ELF-1 (cell line): Measurements from ENCODE around the gene NFATC3.

Experiments used
- DNase-seq: peaks from one replicate; pipeline ENCODE4 v3.0.0-alpha.2; 2016; ENCODE audit warnings: low read depth, low spot score

The NFATC3 gene

DNA sequence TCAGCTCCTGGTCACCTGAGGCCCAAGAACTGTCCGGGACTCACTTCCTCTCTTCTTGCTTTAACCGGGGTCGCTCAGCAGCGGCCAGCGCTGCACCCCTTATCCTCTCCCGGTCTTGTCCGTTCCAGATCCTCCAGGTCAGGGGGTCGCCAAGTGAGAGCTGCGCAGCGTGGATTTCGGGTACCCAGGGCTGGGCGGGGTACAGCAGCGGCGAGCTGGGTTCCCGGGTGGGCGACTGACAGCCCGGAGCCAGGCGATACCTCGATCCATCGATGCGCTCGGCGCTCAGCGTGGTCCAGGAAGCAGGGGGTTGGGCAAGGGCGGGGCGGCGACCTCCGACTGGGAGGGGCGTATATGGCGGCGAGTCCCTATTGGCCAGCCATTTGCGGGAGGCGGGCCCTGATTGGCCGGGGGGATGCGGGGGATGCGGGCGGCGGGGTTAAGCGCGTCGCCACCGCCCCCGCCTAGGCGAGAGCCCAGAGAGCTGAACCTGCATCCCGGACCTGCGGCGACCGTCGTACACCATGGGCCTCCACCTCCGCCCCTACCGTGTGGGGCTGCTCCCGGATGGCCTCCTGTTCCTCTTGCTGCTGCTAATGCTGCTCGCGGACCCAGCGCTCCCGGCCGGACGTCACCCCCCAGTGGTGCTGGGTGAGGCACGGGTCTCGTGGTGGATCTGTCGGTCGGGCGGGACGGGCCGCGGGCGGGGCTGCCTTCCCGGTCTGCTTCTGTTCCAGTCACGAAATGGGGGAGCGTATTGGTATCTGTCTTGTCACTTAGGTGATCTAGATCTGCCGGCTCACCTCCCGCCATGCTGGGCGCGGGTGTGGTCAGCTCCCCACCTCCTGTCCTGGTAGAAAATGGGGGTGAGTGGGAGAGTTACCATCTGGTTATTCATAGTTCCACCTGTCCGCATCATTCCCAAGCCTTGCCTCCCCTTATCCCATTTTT lies 160.0 kb downstream of the NFATC3 start, which contains the start of gene PLA2G15:
TSS of gene PLA2G15 (plus strand) at position 471 of the 951 bp plus-strand sequence. CDS start at position 525, 54 bp downstream.
- DNase-seq = peak; percentile 93

DNA sequence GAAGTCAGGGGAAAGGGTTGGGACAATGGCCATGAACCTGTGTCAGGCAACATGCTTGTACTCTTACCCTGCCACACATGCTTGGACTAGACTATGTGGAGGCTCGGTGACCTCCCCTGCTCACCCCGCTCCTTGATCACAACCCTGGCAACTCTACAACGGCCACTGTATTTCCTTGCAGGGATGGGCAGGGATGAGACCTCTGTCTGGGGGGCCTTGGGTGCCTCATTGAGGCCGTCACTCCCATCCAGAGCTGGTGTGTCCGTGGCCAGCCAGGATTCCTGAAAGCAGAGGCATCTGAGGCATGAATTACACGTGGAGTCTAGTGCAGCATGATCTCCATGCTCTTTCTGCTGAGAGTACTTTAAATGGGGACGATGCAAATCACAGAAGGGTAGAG lies 161.0 kb downstream of the NFATC3 start:
- no peak for DNase-seq

DNA sequence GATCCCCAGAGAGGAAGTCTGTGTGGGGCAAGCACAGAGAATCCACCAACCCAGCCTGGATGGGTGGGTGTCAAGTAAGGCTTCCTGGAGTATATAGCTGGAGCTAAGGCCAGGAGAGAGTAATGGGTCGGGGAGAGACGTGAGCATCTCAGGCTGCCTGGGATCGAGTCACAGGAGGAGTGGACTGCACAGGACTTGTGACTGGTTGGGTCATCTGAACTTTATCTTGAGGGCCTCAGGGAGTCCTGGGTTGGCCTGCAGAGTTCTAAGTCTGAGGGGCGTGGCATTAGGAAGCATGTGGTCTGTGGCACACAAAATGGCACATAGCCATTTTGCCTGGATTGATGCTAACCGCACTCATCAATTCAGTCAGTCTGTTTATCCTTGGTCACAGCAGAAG lies 161.5 kb downstream of the NFATC3 start:
- no peak for DNase-seq

DNA sequence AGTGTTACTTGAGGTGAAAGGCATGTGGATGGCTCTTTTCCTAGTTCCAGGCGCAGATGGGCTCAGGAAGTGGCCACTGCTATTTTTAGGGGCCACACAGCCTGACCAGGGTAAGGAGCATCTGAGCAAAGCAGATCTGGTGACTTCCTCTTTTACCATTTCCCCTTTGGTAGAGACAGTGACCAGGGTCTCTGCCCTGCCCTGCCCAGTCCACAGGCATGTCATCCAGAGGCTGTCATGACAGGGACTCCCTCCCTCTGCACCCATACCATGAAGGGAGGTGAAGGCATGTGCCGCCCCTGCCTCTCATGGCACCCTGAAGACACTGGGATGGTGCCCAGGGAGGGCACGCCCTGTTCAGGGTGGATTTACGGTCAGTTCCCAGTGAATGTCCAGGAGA lies 162.2 kb downstream of the NFATC3 start:
- DNase-seq = no peak

DNA sequence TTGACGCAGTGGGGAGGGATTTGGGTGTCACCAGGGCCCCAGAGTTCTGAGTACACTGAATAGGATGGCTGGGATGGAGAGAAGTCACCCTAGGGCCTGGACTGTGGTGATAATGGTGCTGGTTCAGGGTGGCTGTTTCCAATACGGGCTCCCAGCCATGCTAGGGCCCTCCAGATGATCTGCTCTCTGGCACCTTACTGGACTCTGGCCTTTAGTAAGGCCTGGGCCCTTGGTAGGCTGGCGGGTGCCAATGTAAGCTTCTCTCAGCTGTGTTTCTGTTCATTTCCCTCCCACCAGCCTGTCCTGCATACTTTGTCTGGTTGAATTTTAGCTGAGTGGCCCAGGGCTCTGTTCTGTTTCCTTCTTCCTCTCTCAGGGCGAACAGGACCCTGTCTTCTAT lies 162.8 kb downstream of the NFATC3 start:
- DNase-seq = no peak

DNA sequence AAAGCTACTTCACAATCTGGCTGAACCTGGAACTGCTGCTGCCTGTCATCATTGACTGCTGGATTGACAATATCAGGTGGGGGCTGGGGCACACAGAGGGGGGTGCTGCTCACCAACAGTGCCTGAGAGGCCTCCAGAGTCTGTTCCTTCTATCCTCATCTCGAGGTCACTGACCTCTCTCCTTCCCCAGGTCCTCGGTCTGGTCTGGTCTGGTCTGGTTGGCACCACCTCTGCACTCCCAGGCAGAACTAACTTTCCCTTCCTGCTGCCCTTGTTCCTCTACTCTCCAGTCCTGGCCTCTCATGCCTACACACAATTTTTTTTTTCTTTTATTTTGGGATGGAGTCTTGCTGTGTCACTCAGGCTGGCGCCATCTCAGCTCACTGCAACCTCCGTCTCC lies 164.2 kb downstream of the NFATC3 start:
- no peak for DNase-seq

DNA sequence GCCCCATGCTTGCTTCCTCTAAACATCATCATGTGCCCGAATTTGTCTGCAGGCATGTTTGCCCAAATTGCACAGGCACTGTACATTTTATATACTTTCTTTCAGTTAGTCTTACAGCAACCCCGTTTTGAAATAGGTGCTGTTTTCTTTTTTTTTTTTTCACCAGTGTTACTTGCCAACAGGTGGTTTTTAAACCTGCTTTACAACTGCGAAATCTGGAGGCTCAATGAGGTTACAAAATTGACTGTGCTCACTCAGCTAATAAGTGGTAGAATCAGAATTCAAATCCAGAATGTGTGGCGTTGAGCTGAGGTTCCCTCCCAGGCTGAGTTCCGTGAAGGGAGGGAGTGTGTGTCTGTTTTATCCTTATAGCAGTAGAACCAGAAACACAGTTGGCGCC lies 165.8 kb downstream of the NFATC3 start:
- DNase-seq = no peak

DNA sequence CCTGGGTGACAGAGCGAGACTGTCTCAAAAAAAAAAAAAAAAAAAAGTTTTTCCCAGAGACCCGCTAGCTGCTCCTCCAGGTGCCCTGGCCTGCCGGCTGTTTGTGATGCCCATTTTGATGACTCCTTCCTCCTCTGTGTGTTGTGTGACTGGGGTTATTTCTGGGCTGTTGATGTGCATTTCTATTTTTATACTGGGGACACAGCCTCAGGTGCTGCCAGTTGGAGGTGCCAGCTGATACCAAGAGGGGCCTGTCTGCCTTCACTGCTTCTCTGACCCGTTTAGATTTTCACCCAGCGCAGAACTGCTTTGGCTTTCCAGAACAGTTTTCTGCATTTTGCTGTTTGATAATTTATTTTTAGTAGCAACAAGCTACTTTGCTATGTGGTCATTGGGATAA lies 166.7 kb downstream of the NFATC3 start:
- no peak for DNase-seq

DNA sequence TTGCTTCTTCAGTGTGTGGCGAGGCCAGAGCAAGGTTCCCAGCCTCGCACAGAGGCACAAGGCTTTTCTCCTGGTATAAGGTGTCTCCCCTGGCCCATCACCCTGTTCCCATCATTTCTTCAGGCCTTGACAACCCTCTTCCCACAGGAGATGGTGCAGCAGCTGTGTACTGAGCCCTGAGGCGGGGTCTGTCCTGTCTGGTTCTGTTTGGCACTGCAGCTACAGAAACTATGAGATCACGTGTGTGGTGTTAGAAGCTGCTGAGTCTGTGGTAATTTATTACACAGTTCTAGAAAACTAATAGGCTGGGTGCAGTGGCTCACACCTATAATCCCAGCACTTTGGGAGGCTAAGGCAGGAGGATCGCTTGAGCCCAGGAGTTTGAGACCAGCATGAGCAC lies 167.2 kb downstream of the NFATC3 start:
- no peak for DNase-seq

DNA sequence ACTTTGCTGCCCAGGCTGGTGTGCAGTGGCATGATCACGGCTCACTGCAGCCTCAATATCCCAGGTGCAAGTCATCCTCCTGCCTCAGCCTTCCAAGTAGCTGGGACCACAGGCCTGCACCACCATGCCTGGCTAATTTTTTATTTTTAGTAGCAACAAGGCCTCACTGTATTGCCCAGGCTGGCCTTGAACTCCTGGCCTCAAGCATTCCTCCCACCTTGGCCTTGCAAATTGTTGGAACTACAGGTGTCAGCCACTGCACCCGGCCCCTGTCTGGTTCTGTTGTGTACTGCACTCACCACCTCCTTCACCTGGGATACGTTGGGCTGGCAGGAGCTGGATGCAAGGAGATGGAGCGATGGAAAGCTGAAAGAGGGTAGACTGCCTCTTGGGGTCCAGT lies 168.6 kb downstream of the NFATC3 start:
- no peak for DNase-seq

DNA sequence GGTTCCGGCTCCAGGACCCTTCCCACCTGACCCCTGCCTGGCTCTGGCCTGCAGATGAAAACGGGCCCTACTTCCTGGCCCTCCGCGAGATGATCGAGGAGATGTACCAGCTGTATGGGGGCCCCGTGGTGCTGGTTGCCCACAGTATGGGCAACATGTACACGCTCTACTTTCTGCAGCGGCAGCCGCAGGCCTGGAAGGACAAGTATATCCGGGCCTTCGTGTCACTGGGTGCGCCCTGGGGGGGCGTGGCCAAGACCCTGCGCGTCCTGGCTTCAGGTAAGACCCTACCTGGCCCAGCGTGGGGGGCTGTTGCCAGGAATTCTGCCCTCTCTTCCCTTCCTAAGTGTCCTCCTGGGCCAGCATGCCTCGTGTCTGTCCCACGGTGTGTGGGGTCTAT lies 170.5 kb downstream of the NFATC3 start:
- DNase-seq = no peak

DNA sequence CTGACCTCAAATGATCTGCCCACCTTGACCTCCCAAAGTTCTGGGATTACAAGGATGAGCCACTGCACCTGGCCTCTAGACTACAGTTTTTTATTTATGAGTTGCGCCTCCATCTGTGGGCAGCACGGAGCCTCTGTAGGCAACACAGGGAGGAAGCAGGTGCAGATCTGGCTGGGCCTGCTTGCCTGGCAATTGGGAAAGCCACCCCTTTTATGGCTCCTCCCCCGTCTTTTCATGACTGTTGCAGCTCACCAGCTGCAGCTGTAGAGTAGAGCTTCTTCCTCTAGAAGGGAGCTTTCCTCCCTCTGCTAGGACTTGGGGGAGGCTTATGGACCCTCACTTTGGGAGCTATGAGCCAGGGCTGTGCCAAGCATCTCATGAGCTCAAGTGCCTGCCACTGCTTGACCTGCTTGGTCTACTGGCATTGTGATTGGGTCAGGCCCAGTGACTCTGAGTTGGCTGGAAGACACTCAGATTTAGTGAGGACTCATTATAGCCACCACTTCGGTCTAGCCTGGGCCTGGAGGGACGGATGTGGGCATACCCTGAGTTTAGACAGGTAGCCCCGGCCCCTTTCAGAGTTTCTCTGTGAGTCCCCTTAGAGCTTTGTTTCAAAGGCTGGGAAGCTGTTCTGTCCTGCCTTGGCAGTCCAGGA lies 172.2 kb downstream of the NFATC3 start:
- DNase-seq = no peak

DNA sequence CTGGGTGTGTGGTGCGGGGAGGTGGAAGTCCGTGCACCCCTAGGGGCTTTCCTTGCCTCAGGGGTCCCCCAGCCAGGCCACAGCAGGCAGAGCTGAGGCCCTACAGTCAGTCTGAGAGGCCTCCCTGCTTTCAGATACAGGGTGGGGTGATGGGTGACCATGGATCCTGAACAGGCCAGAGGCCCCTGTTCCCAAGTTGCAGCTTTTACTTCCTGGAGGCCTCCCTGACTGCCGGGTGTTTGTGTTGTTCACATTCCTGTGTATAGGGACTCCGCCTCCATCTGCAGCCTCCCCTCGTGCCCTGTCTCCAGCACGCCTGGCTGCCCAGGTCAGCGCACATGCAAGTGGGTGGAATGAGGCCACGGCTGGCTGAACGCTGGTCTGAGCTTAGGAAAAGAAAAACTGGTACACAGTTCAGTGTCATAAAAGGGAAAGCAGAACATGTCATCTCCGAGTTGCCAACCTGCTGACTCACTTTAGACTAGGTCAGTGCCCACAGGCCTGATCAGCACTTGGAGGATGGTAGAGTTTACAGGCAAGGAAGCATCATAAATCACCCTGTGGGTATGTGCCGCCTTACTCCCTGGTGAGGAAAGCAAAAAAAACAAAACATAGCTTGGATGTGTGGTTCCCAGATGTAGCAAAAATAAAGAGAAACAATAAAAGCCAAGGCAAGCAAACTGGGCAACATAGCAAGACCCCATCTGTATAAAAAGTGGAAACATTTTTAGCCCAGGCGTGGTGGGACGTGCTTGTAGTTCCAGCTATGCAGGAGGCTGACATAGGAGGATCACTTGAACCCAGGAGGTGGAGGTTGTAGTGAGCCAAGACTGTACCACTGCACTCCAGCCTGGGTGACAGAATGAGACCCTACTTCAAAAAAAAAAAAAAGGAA lies 173.0 kb downstream of the NFATC3 start:
- DNase-seq = peak; percentile 26

DNA sequence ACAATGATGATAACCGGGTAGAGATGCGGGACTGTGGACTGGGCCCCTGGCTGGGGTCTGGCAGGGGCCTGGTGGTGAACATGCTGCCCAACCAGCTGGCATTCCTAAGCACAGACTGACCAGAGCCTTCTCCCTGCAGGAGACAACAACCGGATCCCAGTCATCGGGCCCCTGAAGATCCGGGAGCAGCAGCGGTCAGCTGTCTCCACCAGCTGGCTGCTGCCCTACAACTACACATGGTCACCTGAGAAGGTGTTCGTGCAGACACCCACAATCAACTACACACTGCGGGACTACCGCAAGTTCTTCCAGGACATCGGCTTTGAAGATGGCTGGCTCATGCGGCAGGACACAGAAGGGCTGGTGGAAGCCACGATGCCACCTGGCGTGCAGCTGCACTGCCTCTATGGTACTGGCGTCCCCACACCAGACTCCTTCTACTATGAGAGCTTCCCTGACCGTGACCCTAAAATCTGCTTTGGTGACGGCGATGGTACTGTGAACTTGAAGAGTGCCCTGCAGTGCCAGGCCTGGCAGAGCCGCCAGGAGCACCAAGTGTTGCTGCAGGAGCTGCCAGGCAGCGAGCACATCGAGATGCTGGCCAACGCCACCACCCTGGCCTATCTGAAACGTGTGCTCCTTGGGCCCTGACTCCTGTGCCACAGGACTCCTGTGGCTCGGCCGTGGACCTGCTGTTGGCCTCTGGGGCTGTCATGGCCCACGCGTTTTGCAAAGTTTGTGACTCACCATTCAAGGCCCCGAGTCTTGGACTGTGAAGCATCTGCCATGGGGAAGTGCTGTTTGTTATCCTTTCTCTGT lies 174.0 kb downstream of the NFATC3 start:
- DNase-seq = no peak

DNA sequence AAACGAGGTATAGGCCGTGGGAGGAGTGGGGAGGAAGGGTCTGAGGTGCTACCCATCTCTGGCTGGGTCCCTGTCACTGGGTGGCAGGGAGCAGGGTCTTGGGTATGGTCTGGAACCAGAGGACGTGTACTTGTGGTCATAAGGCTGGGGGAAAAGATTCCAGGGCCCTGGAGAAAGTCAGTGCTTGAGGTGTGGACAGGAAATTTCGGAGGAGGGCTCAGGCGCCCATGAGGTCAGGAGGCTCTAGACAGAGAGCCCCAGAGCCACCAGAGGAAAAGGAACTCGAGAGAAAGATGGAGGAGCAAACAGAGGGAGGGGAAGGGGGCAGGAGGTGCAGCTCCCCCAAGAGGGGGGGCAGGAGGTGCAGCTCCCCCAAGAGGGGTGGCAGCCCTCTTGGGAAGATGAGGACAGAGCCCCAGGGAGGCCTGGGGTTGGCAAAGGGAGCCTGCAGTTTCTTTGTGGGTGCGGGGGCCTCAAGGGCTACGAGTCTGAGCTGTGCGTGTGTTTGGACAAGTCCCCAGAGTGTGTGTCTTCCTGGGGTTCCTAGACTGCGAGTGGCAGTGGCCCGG lies 178.5 kb downstream of the NFATC3 start:
- no peak for DNase-seq

DNA sequence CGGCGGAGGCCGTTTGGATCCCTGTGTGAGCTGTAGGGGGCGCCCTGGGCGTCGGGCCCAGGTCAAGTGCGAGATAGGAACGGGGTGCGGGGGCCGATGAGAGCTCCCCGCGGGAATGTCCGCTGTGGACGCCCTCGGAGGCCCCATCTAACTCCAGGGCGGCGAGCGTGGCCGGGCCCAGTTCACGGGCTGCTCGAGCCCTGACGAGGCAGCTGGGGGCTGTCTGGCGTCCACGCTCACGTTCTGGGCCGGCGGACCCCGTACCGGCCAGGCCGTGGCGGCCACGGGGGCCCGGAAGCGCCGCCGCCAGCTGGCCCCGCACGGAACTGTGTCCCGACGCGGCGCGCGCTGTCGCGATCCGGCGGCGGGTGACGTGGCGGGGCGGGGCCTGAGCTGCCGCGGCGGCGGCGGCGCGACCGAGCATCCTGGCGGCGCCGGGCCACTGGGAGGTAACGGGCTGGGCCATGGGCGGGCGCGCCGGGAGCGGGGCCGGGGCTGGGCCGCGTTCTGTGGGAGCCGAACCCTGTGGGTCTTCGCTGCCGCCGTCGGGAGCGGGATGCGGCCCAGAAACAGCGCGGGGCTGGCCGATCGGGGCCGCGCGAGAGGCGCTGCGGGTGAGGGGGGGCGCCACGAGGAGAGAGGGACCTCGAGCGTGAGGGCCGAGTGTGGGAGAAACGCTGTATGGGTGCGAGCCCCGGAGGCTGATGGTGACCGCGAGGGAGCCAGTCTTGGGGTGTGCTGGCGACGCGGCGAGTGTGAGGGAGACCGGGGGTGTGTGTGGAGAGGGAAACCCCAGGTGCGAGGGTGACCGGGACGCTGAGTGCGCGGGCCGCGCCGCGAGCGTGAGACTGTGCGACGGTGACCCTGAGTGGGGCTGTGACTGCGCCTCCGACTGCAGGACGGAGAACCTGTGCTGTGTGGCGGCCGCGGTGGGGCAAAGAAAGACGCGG lies 179.2 kb downstream of the NFATC3 start, which contains the start of gene SLC7A6:
TSS of gene SLC7A6 (plus strand) at position 399 of the 950 bp plus-strand sequence. CDS start 10,201 bp downstream, outside the sequence.
- DNase-seq = peak; percentile 75

DNA sequence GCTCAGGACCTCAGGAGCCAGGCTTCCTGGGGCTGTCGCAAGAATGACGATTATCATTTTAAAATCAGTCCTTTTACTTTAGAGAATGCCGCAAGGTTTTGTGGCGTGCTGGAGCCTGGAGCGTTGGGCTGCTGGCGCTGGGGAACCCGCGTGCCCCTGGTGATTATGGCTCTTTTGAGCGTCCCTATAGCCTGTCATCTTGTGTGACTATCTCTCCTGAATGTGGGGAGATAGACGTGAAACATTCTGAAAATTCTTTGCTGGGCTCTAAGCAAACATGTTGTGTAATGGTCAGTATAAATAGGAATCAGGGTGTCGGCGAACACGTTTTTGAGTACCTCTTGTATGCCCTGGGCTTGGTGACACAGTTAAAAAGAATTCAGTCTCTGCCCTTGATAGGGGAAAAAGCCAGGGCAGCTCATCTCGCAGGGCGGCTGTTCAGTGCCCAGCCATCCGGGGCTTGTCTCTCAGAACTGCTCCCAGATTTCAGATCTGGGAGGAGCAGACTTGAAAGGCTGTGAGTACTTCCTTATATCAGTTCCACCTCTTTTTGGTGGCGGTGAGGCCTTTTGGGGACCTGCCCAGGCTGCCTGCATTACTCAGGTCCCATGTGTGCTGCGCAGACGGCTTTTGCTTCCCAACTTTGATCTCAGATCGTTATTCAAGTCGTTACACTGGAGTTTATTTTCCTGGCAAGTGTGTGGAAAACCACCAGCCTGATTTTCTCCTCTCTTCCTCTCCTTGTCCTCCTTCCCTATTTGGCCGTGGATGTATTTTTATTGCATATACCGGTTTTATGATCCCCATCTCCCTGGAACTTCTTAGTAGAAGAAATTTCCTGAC lies 180.1 kb downstream of the NFATC3 start:
- peak; percentile 71 for DNase-seq

DNA sequence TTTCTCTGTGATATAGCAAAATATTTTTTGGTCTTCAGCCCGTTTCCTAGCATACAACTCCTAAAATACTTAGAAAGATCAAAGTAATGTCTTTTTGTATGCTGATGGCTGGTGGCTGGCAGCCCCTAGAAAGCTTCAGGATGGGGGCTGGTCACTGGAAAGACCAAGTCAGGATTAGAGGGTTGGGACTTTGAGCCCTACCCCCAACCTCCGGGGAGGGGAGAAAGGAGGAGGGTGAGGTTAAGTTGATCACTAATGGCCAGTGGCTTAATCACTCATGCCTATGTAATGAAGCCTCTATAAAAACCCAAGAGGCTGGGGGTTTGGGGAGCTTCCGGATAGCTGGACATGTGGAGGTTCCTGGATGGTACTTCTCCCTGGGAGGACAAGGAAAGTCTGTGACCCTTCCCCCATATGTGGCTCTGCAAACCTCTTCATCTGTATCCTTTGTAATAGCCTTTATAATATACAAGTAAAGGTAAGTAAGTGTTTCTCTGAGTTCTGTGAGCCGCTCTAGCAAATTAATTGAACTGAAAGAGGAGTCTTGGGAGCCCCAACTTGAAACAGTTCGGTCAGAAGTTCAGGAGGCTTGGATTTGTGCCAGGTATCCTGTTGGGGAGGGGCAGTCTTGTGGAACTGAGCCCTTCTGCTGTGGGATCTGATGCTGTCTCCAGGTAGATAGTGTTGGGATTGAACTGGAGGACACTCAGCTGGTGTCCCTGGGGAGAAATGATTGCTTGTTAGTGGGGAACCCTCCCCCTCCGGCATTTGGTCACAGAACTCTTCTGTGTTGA lies 182.6 kb downstream of the NFATC3 start:
- peak; percentile 30 for DNase-seq
